Gastrocnemius medialis (tissue), 4 donors: ENCODE results near the gene GALNT7. TPM values are rescaled to one million over a fixed set of nuclear protein-coding genes. Genes with fewer than 3 reads are reported as not detected.

Experiments
- ATAC-seq, 2 donors: fragments of 150-250 bp; one replicate each; pipeline ENCODE4 v1.9.1; 2016
- DNase-seq, 2 donors: peaks; one replicate each; pipeline ENCODE4 v3.0.0-alpha.2; 2019
- H3K27ac ChIP-seq, 4 donors: fragments of 200-600 bp; sonication (generic); 1 replicate in 1 of 4; 2 replicates in 3 of 4; pipeline ENCODE4 v1.5.1; 2016 to 2018; ENCODE audit warnings: mild to moderate bottlenecking in 2 of 4, moderate library complexity in 1 of 4
- H3K27me3 ChIP-seq, 3 donors: fragments of 200-600 bp; sonication (generic) in 2 of 3; 1 replicate in 1 of 3; 2 replicates in 2 of 3; pipeline versions ENCODE4 v1.5.1 to v1.6.0; 2016 to 2019; ENCODE audit warnings: mild to moderate bottlenecking in 1 of 3, moderate library complexity in 1 of 3
- H3K36me3 ChIP-seq, 2 donors: fragments of 200-600 bp; sonication (generic) in 1 of 2; one replicate each; pipeline ENCODE4 v1.5.1; 2017 to 2018
- H3K4me1 ChIP-seq, 2 donors: fragments of 200-600 bp; sonication (generic) in 1 of 2; one replicate each; pipeline ENCODE4 v1.5.1; 2016 to 2017; ENCODE audit warnings: mild to moderate bottlenecking in 2 of 2
- H3K4me3 ChIP-seq, 4 donors: fragments of 200-600 bp; sonication (generic) in 3 of 4; 1 replicate in 1 of 4; 2 replicates in 3 of 4; pipeline ENCODE4 v1.5.1; 2016 to 2019; ENCODE audit warnings: mild to moderate bottlenecking in 2 of 4
- H3K9me3 ChIP-seq, 3 donors: fragments of 200-600 bp; sonication (generic) in 2 of 3; 1 replicate in 1 of 3; 2 replicates in 2 of 3; pipeline ENCODE4 v1.5.1; 2016 to 2019
- CTCF ChIP-seq, 5 experiments: fragments of 450-650 bp in 3 of 5; fragments of 200-600 bp in 2 of 5; sonication (generic) in 2 of 5; IDR thresholded peaks in 4 of 5; conservative IDR thresholded peaks in 1 of 5; 1 replicate in 4 of 5; 2 replicates in 1 of 5; pipeline ENCODE4 v1.5.1; 2016 to 2019; ENCODE audit warnings: antibody characterized with exemption in 5 of 5, mild to moderate bottlenecking in 3 of 5, moderate library complexity in 3 of 5
- POLR2A ChIP-seq, 2 donors: fragments of 450-650 bp; IDR thresholded peaks; one replicate each; pipeline ENCODE4 v1.6.1; 2017; ENCODE audit warnings: antibody characterized with exemption in 2 of 2, mild to moderate bottlenecking in 2 of 2, moderate library complexity in 2 of 2
- in situ Hi-C, 4 donors: fragments of 200-750 bp; cut with MboI; loops; one replicate each; pipeline versions ENCODE4 v1.15.0 to v1.8.0; 2017; ENCODE audit warnings: low sequenced_read_pairs in 4 of 4
- intact Hi-C: fragments of 100-400 bp; cut with DNase I; formaldehyde crosslinking; loops from one replicate; pipeline ENCODE4 v1.15.1; 2023; ENCODE audit warnings: low total_unique reads
- total RNA-seq, 4 donors: library from RNA; depleted of rRNA; stranded (reverse); fragments of >200 nt; gene quantifications; one replicate each; pipeline versions ENCODE4 v1.1.0 to v1.2.3, GENCODE V29; 2016

Gene GALNT7
- total RNA-seq, 4 donors from 2014 or later, result 0.91 to 2.8 (median 1.1) TPM

GRCh38 chr4:173240696-173241095, 72.1 kb downstream of the GALNT7 start:
- TF ChIP-seq CTCF (IDR thresholded peaks at IDR 0.05 in 4 of 5, conservative IDR thresholded peaks at IDR 0.05 in 1 of 5) (no peak), POLR2A (IDR thresholded peaks at IDR 0.05) (no peak)
- intact Hi-C loops (no loop called here), in situ Hi-C loops (no loop called here)
- Histone ChIP-seq H3K27ac (no peak overlapping the region), H3K36me3 (no peaks in the 10 kb centered on the region), H3K4me3 (no peak overlapping the region), H3K4me1 (peaks cover 5 to 8% of the 10 kb centered on the region in 2 donors), H3K9me3 (no peaks in the 10 kb centered on the region), H3K27me3 (no peaks in the 10 kb centered on the region)
- DNase-seq, result no peak
- no peak for ATAC-seq

- Histone ChIP-seq H3K27me3 (peaks cover 0 to 6% (median 0%) of the 10 kb centered on the region in 3 donors), H3K4me3 (no peak overlapping the region), H3K4me1 (peaks cover 0 to 8% of the 10 kb centered on the region in 2 donors), H3K36me3 (no peaks in the 10 kb centered on the region), H3K27ac (peak overlapping the region in 1 of 4 donors; percentile 26), H3K9me3 (no peaks in the 10 kb centered on the region)
- in situ Hi-C loops, result no loop called here
- intact Hi-C loops, result no loop called here
- DNase-seq (no peak), ATAC-seq (peak in 1 of 2 donors; percentile 48)
- no peak for TF ChIP-seq POLR2A (IDR thresholded peaks at IDR 0.05)
- no peak for TF ChIP-seq CTCF (IDR thresholded peaks at IDR 0.05 in 4 of 5, conservative IDR thresholded peaks at IDR 0.05 in 1 of 5)
Measured at GRCh38 chr4:173242466-173243250, 74.0 kb downstream of the GALNT7 start.

- Histone ChIP-seq H3K9me3 (no peaks in the 10 kb centered on the region), H3K4me1 (peaks cover 0 to 8% of the 10 kb centered on the region in 2 donors), H3K27me3 (peaks cover 0 to 6% (median 0%) of the 10 kb centered on the region in 3 donors), H3K4me3 (no peak overlapping the region), H3K36me3 (no peaks in the 10 kb centered on the region), H3K27ac (peak overlapping the region in 2 of 4 donors; percentile 26 to 43)
- ATAC-seq (peak; percentile 78 to 94), DNase-seq (peak in 1 of 2 donors; percentile 7)
- intact Hi-C loops (no loop called here), in situ Hi-C loops (no loop called here)
- TF ChIP-seq CTCF (IDR thresholded peaks at IDR 0.05 in 4 of 5, conservative IDR thresholded peaks at IDR 0.05 in 1 of 5), result no peak
- TF ChIP-seq POLR2A (IDR thresholded peaks at IDR 0.05), result no peak
Measured at GRCh38 chr4:173243321-173243720, 74.7 kb downstream of the GALNT7 start.

- Histone ChIP-seq H3K27me3 (peaks cover 0 to 6% (median 0%) of the 10 kb centered on the region in 3 donors), H3K27ac (peak overlapping the region in 1 of 4 donors; percentile 43), H3K36me3 (no peaks in the 10 kb centered on the region), H3K9me3 (no peaks in the 10 kb centered on the region), H3K4me3 (no peak overlapping the region), H3K4me1 (peaks cover 0 to 8% of the 10 kb centered on the region in 2 donors)
- no peak for TF ChIP-seq CTCF (IDR thresholded peaks at IDR 0.05 in 4 of 5, conservative IDR thresholded peaks at IDR 0.05 in 1 of 5)
- TF ChIP-seq POLR2A (IDR thresholded peaks at IDR 0.05), result no peak
- intact Hi-C loops, result no loop called here
- no peak for DNase-seq
- in situ Hi-C loops, result no loop called here
- ATAC-seq, result peak; percentile 26 to 30
Measured at GRCh38 chr4:173243917-173244658, 75.5 kb downstream of the GALNT7 start.
